HG02571 (cell line): ENCODE measurements around the gene URB1.
"Not testable (repeated sequence)": the region's sequence is repeated elsewhere in the genome, so short reads cannot be mapped to it uniquely, and the experiment has no call there.

Experiments
- ATAC-seq: cut with Tn5 transposase; IDR thresholded peaks from one replicate; pipeline ENCODE4 v1.9.1; 2021; ENCODE audit warnings: mild to moderate bottlenecking, moderate library complexity; ENCODE audit not compliant: unreplicated experiment

URB1 gene

DNA sequence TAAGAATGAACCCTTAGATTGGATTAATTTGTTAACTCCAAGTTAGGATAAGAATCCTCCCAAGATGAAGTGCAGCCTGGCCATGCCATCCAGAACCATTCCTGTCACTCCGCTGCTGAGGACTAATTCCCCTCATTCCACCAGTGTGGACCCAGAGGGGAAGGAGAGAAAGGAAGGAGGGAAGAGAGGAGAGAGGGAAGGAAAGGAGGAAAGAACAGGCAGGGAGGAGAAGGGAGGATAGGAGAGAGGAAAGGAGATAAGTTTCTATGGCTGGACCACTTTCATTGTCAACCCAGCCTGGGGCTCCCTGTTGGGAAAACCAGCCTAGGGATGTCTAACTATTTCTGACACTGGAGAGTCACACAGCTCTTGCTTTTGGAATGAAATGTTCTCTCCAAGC lies 89.4 kb downstream of the URB1 start:
- no peak for ATAC-seq

DNA sequence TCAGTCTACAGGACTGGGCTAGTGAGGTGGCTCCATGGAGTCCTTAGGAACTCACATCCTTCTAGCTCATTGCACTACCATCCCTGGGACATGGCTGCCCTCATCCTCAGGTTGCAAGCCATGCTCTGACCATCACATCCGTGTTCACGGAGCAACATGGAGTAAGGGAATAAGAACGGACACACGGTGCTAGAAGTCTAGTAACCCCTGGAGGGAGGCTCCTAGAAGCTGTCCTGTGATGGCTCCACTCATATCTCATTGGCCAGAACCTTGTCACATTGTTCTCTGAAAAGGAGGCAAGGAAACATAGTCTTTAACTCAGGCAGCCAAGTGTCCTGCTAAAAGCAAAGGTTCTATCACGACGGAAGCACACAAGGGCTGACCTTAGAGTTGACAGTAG lies 90.3 kb downstream of the URB1 start:
- ATAC-seq = no peak

DNA sequence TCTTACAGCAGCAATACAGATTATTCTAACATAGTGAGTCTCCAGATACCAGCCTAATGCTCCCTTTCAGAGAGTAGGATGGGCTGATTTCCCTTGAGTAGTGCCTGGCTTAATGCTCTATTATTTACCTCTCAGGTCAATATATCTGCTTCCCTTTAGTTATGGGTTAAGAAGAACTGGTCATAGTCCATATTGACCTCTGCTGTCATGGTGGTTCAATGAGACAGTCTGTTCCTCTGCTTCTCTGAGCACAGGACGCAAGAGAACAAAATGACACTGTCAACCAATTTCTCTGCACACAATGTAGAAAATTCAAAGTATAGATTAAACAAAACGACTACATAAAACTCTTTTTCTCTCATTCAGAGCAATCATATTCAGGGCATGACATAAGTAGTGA lies 91.2 kb downstream of the URB1 start:
- ATAC-seq = no peak

DNA sequence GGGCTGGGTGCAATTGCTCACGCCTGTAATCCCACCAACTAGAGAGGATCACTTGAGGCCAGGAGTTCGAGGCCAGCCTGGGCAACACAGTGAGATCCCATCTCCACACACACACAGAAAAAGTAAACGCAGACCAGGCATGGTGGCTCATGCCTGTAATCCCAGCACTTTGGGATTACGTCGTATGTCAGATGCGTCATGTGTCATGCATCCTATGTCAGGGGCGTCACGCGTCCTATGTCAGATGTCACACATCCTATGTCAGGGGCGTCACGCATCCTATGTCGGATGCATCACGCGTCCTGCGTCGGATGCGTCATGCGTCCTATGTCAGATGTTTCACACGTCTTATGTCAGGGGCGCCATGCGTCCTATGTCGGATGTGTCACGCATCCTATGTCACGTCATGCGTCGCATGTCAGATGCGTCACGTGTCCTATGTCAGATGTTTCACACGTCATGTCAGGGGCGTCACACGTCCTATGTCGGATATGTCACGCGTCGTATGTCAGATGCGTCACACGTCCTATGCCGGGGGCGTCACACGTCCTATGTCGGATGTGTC lies 92.6 kb downstream of the URB1 start:
- no peak for ATAC-seq

DNA sequence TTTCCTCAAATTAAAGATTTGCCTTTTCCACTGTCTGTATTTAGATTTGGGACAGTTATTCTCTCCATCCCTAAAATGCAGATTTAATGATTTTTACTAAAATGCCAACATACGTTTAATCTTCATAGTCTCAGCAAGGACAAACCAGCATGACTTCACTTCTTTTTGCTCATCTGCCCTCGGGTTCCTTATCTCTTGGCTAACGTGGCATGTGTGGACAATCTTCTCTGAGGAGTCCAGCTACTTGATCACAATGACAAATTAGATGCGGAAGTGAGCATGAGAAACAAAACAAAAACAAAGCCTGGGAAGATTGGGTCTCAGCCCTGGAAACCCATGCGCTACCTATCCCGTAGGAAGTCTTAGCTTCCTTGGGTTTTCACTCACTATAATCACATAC lies 93.1 kb downstream of the URB1 start:
- ATAC-seq = no peak

DNA sequence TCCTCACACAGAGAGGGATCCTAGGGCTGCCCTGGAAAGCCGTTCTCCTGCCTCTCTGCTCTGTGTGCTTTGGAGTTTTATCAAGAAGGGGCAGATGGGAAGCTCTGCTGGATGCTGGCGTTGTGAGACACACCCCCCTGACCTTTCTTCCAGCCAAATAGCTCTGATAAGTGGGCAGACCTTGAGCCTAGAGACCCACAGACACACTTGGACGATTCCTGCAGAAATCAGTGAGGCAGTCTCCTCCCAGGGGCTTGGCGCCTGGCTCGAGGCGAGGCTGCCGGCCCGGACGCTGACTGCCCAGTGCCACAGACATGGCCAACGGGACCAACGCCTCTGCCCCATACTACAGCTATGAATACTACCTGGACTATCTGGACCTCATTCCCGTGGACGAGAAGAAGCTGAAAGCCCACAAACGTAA lies 94.1 kb downstream of the URB1 start, which contains the start of gene MRAP:
Gene MRAP, plus strand, starts transcription at position 198 of the 424 bp plus-strand sequence. Its CDS starts 117 bp downstream, at position 315.
- ATAC-seq = no peak

DNA sequence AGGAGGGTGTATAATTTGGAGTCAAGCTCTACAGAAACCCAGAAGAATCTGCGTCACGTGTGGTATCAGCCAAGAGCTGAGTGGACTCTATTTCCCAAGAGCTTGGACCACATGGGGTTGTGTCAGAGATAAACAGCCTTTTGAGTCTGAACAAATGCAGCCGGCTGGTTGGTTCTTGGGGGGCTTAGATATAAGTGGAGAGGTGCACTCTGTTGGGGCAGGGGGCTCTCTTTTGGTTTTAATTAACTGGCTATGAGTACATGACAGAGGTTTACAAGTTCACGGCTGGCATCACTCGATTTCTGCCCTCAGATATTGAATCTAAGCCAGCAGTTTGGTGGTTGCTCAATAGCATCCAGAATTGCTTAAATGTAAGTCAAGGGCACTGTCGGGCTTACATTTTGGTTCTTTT lies 94.7 kb downstream of the URB1 start:
- ATAC-seq = no peak

DNA sequence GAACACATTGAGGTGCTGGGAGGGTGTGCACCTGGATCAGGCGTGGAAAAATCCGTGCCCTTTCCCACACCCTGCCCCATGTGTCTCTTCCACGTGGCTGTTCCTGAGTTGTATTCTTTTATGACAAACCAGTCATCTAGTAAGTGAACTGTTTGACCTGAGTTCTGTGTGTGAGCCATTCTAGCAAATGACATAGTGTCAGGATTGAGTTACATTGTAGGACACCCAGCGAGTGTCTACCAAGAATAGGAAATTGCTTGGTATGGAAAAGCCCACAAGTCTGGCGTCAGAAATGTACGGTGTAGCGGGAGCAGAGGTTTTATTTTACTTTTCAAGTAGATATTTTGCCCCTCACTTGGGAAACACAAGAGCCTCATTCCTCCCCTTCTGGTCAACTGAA lies 95.4 kb downstream of the URB1 start:
- no peak for ATAC-seq

DNA sequence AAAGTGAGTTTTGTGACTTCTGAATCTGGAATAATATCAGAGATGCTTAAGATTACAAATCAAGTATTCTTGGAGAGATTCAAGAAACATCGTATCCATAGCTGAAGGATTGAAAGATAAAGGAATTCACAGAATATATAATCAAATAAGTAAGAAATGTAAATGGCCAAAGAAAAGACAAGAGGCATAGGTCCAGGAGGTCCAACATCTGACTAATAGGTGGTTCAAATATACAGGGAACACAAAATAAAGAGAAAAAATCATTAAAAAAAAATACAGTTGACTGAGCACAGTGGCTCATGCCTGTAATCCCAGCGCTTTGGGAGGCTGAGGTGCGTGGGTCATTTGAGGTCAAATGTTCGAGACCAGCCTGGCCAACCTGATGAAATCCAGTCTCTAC lies 107.3 kb downstream of the URB1 start:
- no peak for ATAC-seq

DNA sequence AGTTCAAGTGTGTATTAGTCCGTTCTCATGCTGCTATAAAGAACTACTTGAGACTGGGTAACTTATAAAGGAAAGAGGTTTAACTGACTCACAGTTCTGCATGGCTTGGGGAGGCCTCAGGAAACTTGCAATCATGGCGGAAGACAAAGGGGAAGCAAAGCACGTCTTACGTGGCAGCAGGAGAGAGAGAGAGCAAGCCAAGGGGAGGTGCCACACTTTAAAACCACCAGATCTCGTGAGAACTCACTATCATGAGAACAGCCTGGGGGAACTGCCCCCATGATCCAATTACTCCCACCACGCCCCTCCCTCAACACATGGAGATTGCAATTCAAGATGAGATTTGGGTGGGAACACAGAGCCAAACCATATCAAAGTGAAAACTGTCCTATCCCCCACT lies 109.8 kb downstream of the URB1 start:
- no peak for ATAC-seq

DNA sequence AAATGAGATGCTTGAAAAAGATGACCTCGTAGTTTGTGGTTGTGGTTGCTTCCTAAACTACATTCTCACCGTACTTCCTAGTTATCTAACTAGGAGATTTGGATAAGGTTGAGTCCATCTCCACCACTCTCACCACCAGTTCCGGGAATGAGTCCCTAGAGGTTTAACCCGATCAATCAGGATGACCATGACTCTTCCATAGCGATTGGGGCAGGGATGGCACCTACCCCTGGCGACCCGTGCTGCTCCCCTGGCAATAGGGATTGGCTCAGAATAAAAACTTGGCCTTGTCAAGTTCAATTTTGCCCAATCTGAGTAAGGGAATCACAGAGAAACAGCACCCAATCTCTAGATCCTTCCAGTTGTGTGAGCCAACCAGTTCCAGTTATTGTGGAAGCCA lies 111.3 kb downstream of the URB1 start:
- no peak for ATAC-seq

DNA sequence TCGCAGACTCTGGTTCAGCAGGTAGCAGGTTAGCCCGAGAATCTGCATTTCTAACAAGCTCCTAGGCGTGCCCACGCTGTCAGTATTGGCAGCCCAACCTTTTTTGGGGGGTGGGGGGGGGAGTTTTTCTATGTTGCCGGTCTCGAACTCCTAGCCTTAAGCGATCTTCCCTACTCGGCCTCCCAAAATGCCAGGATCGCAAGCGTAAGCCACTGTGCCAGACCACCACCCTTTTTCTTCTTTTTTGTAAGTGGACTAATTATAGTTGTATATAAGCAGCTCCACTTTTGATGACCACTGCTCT lies 113.5 kb downstream of the URB1 start:
- no peak for ATAC-seq

DNA sequence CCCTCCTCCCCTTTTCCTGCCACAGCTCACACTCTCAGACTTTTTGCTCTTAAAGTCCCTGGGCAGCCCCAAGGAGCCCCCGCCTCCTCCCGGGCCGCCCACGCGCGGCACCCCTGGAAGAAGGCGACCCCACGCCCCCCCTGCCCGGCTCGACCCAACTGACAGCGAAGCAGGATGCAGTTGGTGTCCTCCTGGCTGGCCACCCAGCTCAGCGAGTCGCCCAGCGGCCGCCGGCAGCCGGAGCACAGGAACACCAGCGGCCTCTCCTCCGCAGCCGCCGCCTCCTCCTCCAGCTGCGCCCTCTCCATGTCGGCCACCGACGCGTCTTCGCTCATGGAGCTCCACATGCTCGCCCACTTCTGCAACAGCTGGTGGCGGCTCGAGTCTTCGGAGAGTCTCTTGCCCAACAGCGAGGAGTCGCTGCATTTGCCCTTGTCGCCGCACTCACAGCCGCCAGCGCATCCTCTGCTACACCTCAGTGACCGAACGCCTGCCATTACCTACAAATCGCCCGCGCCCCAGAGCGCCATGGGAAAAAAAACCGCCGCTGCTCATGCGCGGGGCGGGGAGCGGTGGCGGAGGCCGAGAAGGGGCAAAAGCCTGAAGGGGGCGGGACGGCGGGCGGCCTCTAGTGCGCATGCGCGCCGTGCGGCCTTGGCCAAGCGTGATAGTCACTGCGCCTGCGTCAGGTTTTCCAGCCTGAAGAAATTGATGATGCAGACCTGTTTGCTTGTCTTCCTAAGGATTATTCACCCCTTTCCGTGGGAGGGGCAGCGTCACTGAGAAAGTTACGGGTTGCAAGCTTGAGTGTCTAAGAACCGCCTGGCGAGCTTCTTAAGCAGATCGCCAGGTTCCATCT lies 114.1 kb downstream of the URB1 start, which contains the start of gene MIS18A:
Gene MIS18A, minus strand, starts transcription at position 532 of the 859 bp plus-strand sequence. Its CDS starts 35 bp downstream, at position 497.
- peak; percentile 97 for ATAC-seq

DNA sequence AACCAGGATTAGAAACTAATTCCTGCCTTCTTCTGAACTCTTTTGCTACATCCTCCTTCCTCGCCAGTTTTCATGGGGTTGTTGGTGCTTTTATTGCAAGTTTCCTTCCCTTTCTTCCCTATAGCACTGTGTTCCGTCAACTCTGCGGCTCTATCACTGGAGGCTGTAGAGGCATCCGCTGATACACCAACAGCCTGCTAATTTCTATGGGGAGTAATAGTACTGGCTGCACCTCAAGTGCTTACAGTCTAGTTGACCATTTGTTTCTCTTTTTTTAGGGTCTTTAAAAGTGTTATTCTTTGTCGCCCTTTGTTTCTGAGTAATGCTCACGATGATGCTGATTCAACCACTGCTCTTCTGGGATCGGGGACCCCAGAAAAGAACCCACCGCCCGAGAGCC lies 114.7 kb downstream of the URB1 start:
- ATAC-seq = no peak

DNA sequence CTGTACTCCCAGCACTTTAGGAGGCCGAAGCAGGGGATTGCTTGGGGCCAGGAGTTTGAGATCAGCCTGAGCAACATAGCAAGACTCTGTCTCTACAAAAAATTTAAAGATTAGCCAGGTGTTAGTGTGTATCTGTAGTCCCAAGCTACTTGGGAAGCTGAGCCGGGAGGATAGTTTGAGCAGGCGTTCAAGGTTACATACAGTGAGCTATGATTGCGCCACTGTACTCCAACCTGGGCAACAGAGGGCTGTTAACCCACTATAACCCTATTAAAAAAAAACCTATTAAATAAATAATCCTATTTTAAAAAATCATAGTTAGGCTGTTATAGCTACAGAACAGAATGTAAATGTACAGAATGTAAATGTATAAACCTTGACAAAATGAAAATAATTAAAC lies 116.1 kb downstream of the URB1 start:
- no peak for ATAC-seq

DNA sequence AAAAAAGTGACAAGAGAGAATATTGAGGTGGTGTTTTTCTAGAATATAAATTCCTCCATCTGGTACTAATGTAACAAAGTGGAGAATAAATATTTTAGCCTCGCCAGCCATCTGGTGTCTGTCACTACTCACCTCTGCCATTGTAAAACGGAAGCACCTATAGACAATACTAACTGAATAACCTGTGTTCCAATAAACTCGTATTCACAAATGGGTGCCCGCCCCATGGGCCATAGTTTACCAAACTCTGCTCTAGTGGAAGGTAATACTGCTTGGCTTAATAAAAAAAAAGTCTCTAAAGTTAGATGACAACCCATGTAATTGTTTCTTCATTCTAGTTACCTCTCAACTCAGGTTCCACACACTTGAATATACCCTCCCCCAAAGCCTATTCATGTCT lies 122.1 kb downstream of the URB1 start:
- no peak for ATAC-seq

DNA sequence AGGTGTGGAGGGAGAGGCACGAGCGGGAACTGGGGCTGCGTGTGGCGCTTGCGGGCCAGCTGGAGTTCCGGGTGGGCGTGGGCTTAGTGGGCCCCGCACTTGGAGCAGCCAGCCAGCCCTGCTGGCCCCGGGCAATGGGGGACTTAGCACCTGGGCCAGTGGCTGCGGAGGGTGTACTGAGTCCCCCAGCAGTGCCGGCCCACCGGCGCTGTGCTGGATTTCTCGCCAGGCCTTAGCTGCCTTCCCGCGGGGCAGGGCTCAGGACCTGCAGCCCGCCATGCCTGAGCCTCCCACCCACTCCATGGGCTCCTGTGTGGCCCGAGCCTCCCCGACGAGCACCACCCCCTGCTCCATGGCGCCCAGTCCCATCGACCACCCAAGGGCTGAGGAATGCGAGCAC lies 127.5 kb downstream of the URB1 start:
- not testable (repeated sequence) for ATAC-seq

DNA sequence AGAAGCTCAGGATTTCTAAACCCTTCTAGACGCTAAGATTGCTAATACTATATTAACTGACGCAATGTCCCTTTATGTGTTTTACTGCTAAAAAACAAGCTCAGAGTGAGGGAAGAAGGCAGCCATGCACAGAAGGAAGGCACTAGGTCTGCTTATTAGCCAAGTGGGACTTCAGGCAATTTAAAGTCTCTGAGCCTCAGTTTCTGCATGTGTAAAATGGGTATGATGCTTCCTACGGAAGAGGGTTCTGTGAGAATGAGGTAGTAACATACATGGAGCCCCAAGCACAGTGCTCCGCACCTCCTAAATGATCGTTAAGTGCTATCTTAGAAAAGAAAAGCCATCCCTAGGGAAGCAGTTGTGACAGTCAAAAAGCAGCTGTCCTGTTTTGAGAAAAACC lies 130.9 kb downstream of the URB1 start:
- ATAC-seq = no peak
